Mesodermal cell (in vitro differentiated cells): Measurements from ENCODE around the gene IRAK3.
"Not testable (repeated sequence)": the region's sequence is repeated elsewhere in the genome, so short reads cannot be mapped to it uniquely, and the experiment has no call there.

ENCODE experiments used
- H3K27ac ChIP-seq: 2 replicates; pipeline ENCODE4 v1.7.0; 2013; ENCODE audit warnings: mild to moderate bottlenecking, low read depth, low read length, moderate library complexity; ENCODE audit not compliant: severe bottlenecking
- H3K36me3 ChIP-seq: 2 replicates; pipeline ENCODE4 v1.7.1; 2013; ENCODE audit warnings: mild to moderate bottlenecking, low read length, moderate library complexity; ENCODE audit not compliant: control insufficient read depth, insufficient read depth
- H3K4me1 ChIP-seq: one replicate; pipeline ENCODE4 v1.7.1; 2013; ENCODE audit warnings: mild to moderate bottlenecking, low read length; ENCODE audit not compliant: insufficient read depth, control insufficient read depth, poor library complexity, severe bottlenecking
- H3K4me3 ChIP-seq: 2 replicates; pipeline ENCODE4 v1.7.0; 2013; ENCODE audit warnings: low read length, control low read depth, mild to moderate bottlenecking; ENCODE audit not compliant: insufficient read depth, poor library complexity, severe bottlenecking; ENCODE audit errors: extremely low read depth
- H3K9me3 ChIP-seq: 2 replicates; pipeline ENCODE4 v1.7.1; 2013; ENCODE audit warnings: mild to moderate bottlenecking, low read length, moderate library complexity; ENCODE audit not compliant: control insufficient read depth
- WGBS, 2 experiments: methylation state at CpG; one replicate each; pipeline ENCODE4 v1.1.5; 2013; ENCODE audit warnings: missing lambda C conversion rate in 2 of 2; ENCODE audit not compliant: insufficient coverage in 2 of 2; 5-methylcytosine and 5-hydroxymethylcytosine counted together

The IRAK3 gene

DNA sequence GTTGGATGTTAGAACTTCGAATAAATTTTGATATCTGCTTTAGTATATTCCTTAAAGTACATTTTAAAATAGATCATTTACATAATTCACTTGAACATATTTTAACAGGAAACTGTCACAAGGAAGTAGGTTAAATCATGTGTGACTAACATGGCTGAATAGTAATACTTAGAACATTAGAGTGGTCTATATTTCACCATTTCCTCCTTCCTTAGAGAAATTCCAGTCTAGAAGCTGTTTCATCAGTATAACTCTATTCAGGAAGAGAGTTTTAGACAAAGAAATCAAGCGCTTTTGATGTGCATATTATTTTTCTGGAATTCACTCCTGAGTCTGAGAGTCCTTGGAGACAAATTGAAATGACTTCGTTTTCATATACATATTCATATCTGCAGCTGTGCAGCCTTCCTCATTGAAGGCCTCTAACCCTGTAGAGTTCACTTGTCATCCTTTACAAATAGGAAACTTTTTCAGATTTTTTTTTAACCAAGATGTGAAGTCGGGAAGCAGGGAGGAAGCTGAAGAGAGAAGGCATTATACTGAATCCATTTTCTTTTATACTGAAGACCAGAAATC lies 28.4 kb downstream of the IRAK3 start:
- Histone ChIP-seq H3K4me3 (no peak overlapping the region), H3K4me1 (no peaks in the 10 kb centered on the region), H3K9me3 (peaks cover 6% of the 10 kb centered on the region), H3K27ac (no peak overlapping the region), H3K36me3 (no peaks in the 10 kb centered on the region)
- 83 to 100% methylated on average over 1 of the region's 4 CpGs for WGBS, 2 experiments

- Histone ChIP-seq H3K4me1 (no peaks in the 10 kb centered on the region), H3K4me3 (no peak overlapping the region), H3K9me3 (no peaks in the 10 kb centered on the region), H3K36me3 (no peaks in the 10 kb centered on the region), H3K27ac (no peak overlapping the region)
These were observed 39.4 kb downstream of the IRAK3 start for GRCh38 chr12:66228462-66228861.

- H3K4me3 ChIP-seq, result no peak overlapping the region
- H3K27ac ChIP-seq, result no peak overlapping the region
- H3K4me1 ChIP-seq, result no peaks in the 10 kb centered on the region
- 93% methylated on average over 3 of the region's 3 CpGs for WGBS, 2 experiments
- H3K9me3 ChIP-seq, result no peaks in the 10 kb centered on the region
- H3K36me3 ChIP-seq, result no peaks in the 10 kb centered on the region
These were observed 43.2 kb downstream of the IRAK3 start for GRCh38 chr12:66232263-66232662.

DNA sequence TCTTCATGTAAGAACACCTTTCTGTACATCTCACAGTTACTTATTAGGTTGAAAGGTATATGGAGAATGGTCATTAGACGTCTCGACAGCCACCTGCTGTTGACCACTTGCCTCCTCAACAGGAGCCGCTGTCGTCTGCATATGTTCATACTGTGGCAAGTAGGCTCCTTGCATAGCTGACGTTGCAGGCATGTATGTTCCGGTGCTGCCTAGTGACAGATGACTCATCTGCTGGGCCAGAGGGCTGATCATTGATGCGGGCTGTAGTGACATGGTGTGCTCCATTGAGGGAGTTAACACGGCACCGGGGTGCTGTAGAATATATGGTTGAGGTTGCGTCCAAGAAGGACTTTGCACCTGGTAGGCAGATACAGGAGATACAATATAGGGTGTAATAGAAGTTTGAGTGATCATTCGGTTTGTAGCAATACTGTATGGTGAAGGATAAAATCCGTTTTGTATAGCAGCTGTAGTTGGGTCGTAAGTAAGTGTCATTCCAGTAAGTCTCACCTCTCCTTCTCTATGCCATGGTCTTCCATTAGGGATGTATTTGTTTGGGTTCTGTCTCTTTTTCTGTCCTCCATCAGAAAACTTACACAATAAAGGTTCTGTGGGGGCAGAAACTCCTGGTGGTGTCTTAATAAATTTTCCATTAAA lies 45.2 kb downstream of the IRAK3 start:
- 64 to 73% methylated on average over 9 to 11 of the region's 13 CpGs for WGBS, 2 experiments
- not testable (repeated sequence) for H3K36me3 ChIP-seq, H3K4me1 ChIP-seq, H3K4me3 ChIP-seq, H3K27ac ChIP-seq, H3K9me3 ChIP-seq

- WGBS, 2 experiments, result 4 to 5% methylated on average over 39 to 51 of the region's 72 CpGs
These were observed 46.0 kb downstream of the IRAK3 start for GRCh38 chr12:66234773-66235625.

DNA sequence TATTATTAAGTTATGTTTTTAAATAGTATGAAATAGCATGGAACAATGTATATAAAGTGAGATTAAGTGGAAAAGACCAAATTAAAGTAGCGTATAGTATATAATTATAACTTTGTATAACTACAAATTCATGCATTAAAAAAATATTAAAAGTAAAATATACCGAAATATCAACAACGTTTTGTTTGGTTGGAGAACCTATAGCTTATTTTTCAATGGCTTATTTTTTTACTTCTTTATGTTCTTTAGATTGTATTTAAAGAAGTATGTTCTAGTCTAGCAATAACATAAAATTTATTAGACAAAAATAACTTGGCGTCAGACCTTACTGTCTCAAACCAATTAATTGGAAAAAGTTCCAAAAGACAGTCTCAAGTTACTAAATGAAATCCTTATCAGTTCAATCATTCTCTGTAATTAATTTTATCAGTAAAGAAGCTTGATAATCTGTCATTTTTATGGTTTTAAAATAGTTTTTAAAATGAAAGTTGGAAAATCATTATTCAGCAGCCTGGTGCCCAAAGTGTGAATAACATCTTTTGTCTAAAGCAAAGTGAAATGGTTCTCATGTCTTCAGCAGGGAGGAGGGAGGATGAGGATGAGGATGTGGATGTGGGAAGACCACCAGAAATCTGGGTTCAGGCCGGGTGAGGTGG lies 46.7 kb downstream of the IRAK3 start:
- Histone ChIP-seq H3K36me3 (no peaks in the 10 kb centered on the region), H3K4me3 (peak overlapping the region; percentile 48), H3K9me3 (no peaks in the 10 kb centered on the region), H3K27ac (no peak overlapping the region), H3K4me1 (peaks cover 12% of the 10 kb centered on the region)
- 71% methylated on average over 1 of the region's 5 CpGs; no CpG with 5 or more reads in 1 of the 2 experiments for WGBS, 2 experiments

More at GRCh38 chr12:66234773-66235625, 46.0 kb downstream of the IRAK3 start:
- H3K4me1 ChIP-seq, H3K9me3 ChIP-seq, H3K27ac ChIP-seq, H3K36me3 ChIP-seq: not testable (repeated sequence)
- peak overlapping the region; percentile 48 for H3K4me3 ChIP-seq

- H3K36me3 ChIP-seq, H3K4me3 ChIP-seq, H3K9me3 ChIP-seq, H3K27ac ChIP-seq: not testable (repeated sequence)
- H3K4me1 ChIP-seq, result peaks cover 12% of the 10 kb centered on the region
- WGBS, 2 experiments, result 88 to 94% methylated on average over 4 of the region's 4 CpGs
These were observed 47.3 kb downstream of the IRAK3 start for GRCh38 chr12:66236282-66236675.

DNA sequence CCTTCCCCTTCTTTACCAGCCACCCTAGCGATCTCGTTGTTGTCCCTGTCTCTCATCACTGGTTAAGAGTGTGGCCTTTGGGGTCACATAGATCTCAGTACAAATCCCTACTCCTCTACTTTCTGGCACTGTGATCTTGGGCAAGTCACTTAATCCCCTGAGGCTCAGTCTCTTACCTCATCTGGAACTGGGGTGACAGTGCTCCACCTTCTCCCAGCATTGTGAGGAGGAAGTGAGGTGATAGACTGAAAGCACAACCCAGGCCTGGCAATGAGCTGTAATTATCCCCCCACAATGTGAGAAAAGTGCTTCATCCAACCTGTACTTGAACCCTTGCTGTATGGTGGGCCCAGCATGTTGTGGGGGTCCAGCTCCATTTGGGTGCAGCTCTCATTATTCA lies 48.0 kb downstream of the IRAK3 start:
- no peaks in the 10 kb centered on the region for H3K36me3 ChIP-seq
- peaks cover 12% of the 10 kb centered on the region for H3K4me1 ChIP-seq
- no peak overlapping the region for H3K4me3 ChIP-seq
- H3K9me3 ChIP-seq, result no peaks in the 10 kb centered on the region
- H3K27ac ChIP-seq, result no peak overlapping the region
- WGBS, 2 experiments, result 90% methylated on average over 2 of the region's 2 CpGs; no CpG with 5 or more reads in 1 of the 2 experiments

DNA sequence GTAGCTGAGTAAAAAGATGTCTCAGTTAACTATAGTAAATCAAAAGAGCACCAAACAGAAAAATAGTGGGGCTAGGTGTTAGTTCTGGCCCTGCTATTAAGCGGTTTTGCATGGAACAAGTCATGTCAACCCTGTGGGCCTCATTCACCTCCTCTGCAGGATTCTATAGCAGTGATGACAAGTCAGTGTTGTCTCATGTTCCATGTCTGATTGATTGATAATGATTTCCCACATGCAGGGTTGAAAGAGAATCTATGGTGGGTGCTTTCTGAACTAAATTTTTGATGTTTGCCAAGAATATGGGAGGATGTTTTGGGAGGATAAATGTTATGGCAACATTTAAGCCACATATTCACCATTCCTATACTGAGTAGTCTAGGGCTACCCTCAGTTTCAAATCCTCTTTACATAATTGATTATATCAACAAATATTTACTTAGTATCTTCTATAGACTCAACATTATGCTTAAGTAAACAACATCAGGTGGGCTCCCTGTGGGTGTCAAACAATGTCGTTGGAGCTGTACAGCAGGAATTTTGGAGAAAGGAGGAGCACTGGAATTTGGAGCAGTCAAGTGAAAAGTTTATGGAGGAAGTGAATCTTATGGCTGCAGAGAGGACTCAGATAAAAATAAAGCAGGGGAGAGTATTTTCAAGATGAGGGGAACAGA lies 48.6 kb downstream of the IRAK3 start:
- Histone ChIP-seq H3K27ac (no peak overlapping the region), H3K36me3 (no peaks in the 10 kb centered on the region), H3K4me3 (no peak overlapping the region), H3K9me3 (no peaks in the 10 kb centered on the region), H3K4me1 (peaks cover 12% of the 10 kb centered on the region)
- 79 to 81% methylated on average over 1 to 2 of the region's 2 CpGs for WGBS, 2 experiments

GRCh38 chr12:66239295-66239694 lies 50.3 kb downstream of the IRAK3 start:
- Histone ChIP-seq H3K27ac (no peak overlapping the region), H3K9me3 (no peaks in the 10 kb centered on the region), H3K36me3 (no peaks in the 10 kb centered on the region), H3K4me1 (peaks cover 12% of the 10 kb centered on the region), H3K4me3 (no peak overlapping the region)
- no CpG with 5 or more reads among the region's 1 CpG for WGBS, 2 experiments
